IMR-90 (cell line): Measurements from ENCODE around the gene EIF2B5. TPM values are rescaled to one million over a fixed set of nuclear protein-coding genes. Genes with fewer than 3 reads are reported as not detected.

Experiments
- ATAC-seq: fragments of 200-7000 bp; cut with Tn5 transposase; 2 replicates; pipeline ENCODE4 v1.9.1; 2020; ENCODE audit warnings: low read depth, mild to moderate bottlenecking, moderate library complexity
- BruUV-seq: library from RNA; stranded (reverse); fragments of 400-500 nt; replicated peaks from 2 replicates; lab custom pipeline; 2021; lab: Mats Ljungman, UMichigan
- CTCF ChIA-PET: fragments of 300-600 bp; formaldehyde crosslinking; extraction: SDS; loops from one replicate; lab custom pipeline; 2021; ENCODE audit warnings: antibody characterized with exemption; lab: Yijun Ruan, JAX
- POLR2A ChIA-PET: fragments of 300-600 bp; sonication (Branson Sonifier 250); formaldehyde crosslinking; loops from one replicate; lab custom pipeline; 2022; ENCODE audit warnings: antibody characterized with exemption; ENCODE audit not compliant: unreplicated experiment; lab: Charles Lee
- DNase-seq: peaks from one replicate; pipeline ENCODE4 v3.0.0; 2013
- H2AFZ ChIP-seq: replicated peaks from 2 replicates; pipeline ENCODE3; 2013; ENCODE audit warnings: low read length, mild to moderate bottlenecking; ENCODE audit not compliant: poor library complexity
- H2AK5ac ChIP-seq: 2 replicates; pipeline ENCODE4 v1.6.1; 2013; ENCODE audit warnings: low read depth, low read length, inconsistent platforms
- H2AK9ac ChIP-seq: replicated peaks from 2 replicates; pipeline ENCODE3; 2013; ENCODE audit warnings: mild to moderate bottlenecking, low read depth, low read length, moderate library complexity; ENCODE audit not compliant: poor library complexity
- H2BK120ac ChIP-seq: 2 replicates; pipeline ENCODE4 v1.6.1; 2013; ENCODE audit warnings: low read depth, low read length, inconsistent platforms
- H2BK15ac ChIP-seq: 3 replicates; pipeline ENCODE4 v1.6.1; 2013; ENCODE audit warnings: low read depth, low read length, inconsistent platforms
- H2BK20ac ChIP-seq: 2 replicates; pipeline ENCODE4 v1.6.1; 2013; ENCODE audit warnings: low read depth, mild to moderate bottlenecking, inconsistent platforms, low read length, moderate library complexity
- H2BK5ac ChIP-seq: 2 replicates; pipeline ENCODE4 v1.6.1; 2013; ENCODE audit warnings: mild to moderate bottlenecking, low read depth, low read length, inconsistent platforms; ENCODE audit not compliant: poor library complexity, severe bottlenecking
- H3K14ac ChIP-seq: replicated peaks from 2 replicates; pipeline ENCODE4 v1.6.1; 2013; ENCODE audit warnings: low read depth, low read length, inconsistent platforms
- H3K18ac ChIP-seq: 2 replicates; pipeline ENCODE4 v1.6.1; 2013; ENCODE audit warnings: low read depth, low read length, control low read depth
- H3K23ac ChIP-seq: 2 replicates; pipeline ENCODE4 v1.6.1; 2013; ENCODE audit warnings: low read depth, low read length, inconsistent platforms
- H3K27ac ChIP-seq: 2 replicates; pipeline ENCODE4 v1.5.1; 2013; ENCODE audit warnings: mild to moderate bottlenecking, control low read depth, low read length; ENCODE audit not compliant: insufficient read depth
- H3K27me3 ChIP-seq: 2 replicates; pipeline ENCODE4 v1.6.1; 2013; ENCODE audit warnings: low read length; ENCODE audit not compliant: control insufficient read depth, insufficient read depth
- H3K36me3 ChIP-seq: 2 replicates; pipeline ENCODE4 v1.6.1; 2013; ENCODE audit warnings: low read length, mixed read lengths; ENCODE audit not compliant: control insufficient read depth, insufficient read depth
- H3K4ac ChIP-seq: 2 replicates; pipeline ENCODE4 v1.6.1; 2013; ENCODE audit warnings: low read depth, low read length, inconsistent platforms
- H3K4me1 ChIP-seq: 2 replicates; pipeline ENCODE4 v1.6.1; 2013; ENCODE audit warnings: low read length, mixed read lengths; ENCODE audit not compliant: control insufficient read depth, insufficient read depth
- H3K4me2 ChIP-seq: 2 replicates; pipeline ENCODE4 v1.6.1; 2013; ENCODE audit warnings: low read depth, mild to moderate bottlenecking, control low read depth, low read length, moderate library complexity
- H3K4me3 ChIP-seq: 2 replicates; pipeline ENCODE4 v1.5.1; 2013; ENCODE audit warnings: low read depth, mild to moderate bottlenecking, control low read depth, low read length, moderate library complexity; ENCODE audit not compliant: insufficient read depth
- H3K56ac ChIP-seq: 2 replicates; pipeline ENCODE4 v1.6.1; 2013; ENCODE audit warnings: low read length, inconsistent platforms; ENCODE audit not compliant: insufficient read depth; ENCODE audit errors: extremely low read depth
- H3K79me1 ChIP-seq, 2 experiments: 2 replicates each; pipeline ENCODE4 v1.6.1; 2013; ENCODE audit warnings: low read length in 2 of 2, inconsistent platforms in 1 of 2, low read depth in 1 of 2
- H3K9ac ChIP-seq: 2 replicates; pipeline ENCODE4 v1.6.1; 2013; ENCODE audit warnings: low read depth, low read length, control low read depth
- H3K9me1 ChIP-seq: 2 replicates; pipeline ENCODE4 v1.6.1; 2013; ENCODE audit warnings: low read length, inconsistent platforms; ENCODE audit not compliant: insufficient read depth
- H3K9me3 ChIP-seq: 2 replicates; pipeline ENCODE4 v1.6.1; 2013; ENCODE audit warnings: low read length; ENCODE audit not compliant: control insufficient read depth, insufficient read depth
- H4K20me1 ChIP-seq: 2 replicates; pipeline ENCODE4 v1.6.1; 2013; ENCODE audit warnings: low read length, inconsistent platforms; ENCODE audit not compliant: insufficient read depth
- H4K5ac ChIP-seq: 2 replicates; pipeline ENCODE4 v1.6.1; 2013; ENCODE audit warnings: mild to moderate bottlenecking, low read depth, low read length, control low read depth
- H4K8ac ChIP-seq, 2 experiments: 2 replicates each; pipeline ENCODE4 v1.6.1; 2013; ENCODE audit warnings: low read depth in 2 of 2, low read length in 2 of 2, control low read depth in 1 of 2, inconsistent platforms in 1 of 2
- H4K91ac ChIP-seq: 2 replicates; pipeline ENCODE4 v1.6.1; 2013; ENCODE audit warnings: low read depth, low read length, inconsistent platforms; ENCODE audit not compliant: insufficient read depth
- BHLHE40 ChIP-seq: fragments of 150-350 bp; IDR thresholded peaks from 2 replicates; pipeline ENCODE4 v1.6.1; 2016; ENCODE audit warnings: mild to moderate bottlenecking, low read depth, low read length
- CEBPB ChIP-seq: IDR thresholded peaks from 2 replicates; pipeline ENCODE4 v1.6.1; 2012; ENCODE audit warnings: low read depth, low read length, improper control_type of control experiment
- CTCF ChIP-seq: conservative IDR thresholded peaks from 2 replicates; pipeline ENCODE4 v1.5.1; 2012; ENCODE audit warnings: mild to moderate bottlenecking, low read depth, low read length, improper control_type of control experiment
- ELK1 ChIP-seq: fragments of 150-350 bp; IDR thresholded peaks from 2 replicates; pipeline ENCODE4 v1.6.1; 2016; ENCODE audit warnings: low read depth, mild to moderate bottlenecking, low read length, moderate library complexity, borderline replicate concordance
- FOS ChIP-seq: fragments of 150-350 bp; IDR thresholded peaks from 2 replicates; pipeline ENCODE4 v1.6.1; 2016; ENCODE audit warnings: low read depth, low read length
- MAFK ChIP-seq: IDR thresholded peaks from 2 replicates; pipeline ENCODE4 v1.6.1; 2012; ENCODE audit warnings: low read depth, low read length, improper control_type of control experiment
- MAZ ChIP-seq: IDR thresholded peaks from 2 replicates; pipeline ENCODE4 v1.6.1; 2012; ENCODE audit warnings: low read depth, mild to moderate bottlenecking, low read length, improper control_type of control experiment, moderate library complexity, borderline replicate concordance
- POLR2A ChIP-seq: IDR thresholded peaks from 2 replicates; pipeline ENCODE4 v1.6.1; 2012; ENCODE audit warnings: mild to moderate bottlenecking, low read depth, low read length
- RAD21 ChIP-seq: IDR thresholded peaks from 2 replicates; pipeline ENCODE4 v1.6.1; 2012; ENCODE audit warnings: low read length, improper control_type of control experiment
- RCOR1 ChIP-seq: IDR thresholded peaks from 2 replicates; pipeline ENCODE4 v1.6.1; 2012; ENCODE audit warnings: mild to moderate bottlenecking, low read length, improper control_type of control experiment; ENCODE audit not compliant: insufficient replicate concordance
- RFX5 ChIP-seq: IDR thresholded peaks from 2 replicates; pipeline ENCODE4 v1.8.0; 2012; ENCODE audit warnings: low read depth, mild to moderate bottlenecking, low read length, moderate library complexity
- SMC3 ChIP-seq: fragments of 150-350 bp; IDR thresholded peaks from 2 replicates; pipeline ENCODE4 v1.6.1; 2016; ENCODE audit warnings: low read depth, mild to moderate bottlenecking, antibody characterized with exemption, low read length, moderate library complexity
- USF2 ChIP-seq: fragments of 150-350 bp; IDR thresholded peaks from 2 replicates; pipeline ENCODE4 v1.6.1; 2017; ENCODE audit warnings: mild to moderate bottlenecking, antibody characterized with exemption, low read length, low read depth
- WGBS, 2 experiments: methylation state at CpG; one replicate each; pipeline versions ENCODE4 v1.1.5 to v1.1.7; 2013; ENCODE audit warnings: missing lambda C conversion rate in 2 of 2; ENCODE audit not compliant: insufficient read length in 1 of 2; ENCODE audit errors: extremely low coverage in 2 of 2; 5-methylcytosine and 5-hydroxymethylcytosine counted together
- dilution Hi-C: fragments of 300-500 bp; cut with HindIII; formaldehyde crosslinking; loops from one replicate; pipeline ENCODE4 v1.14.3; 2018; ENCODE audit warnings: low sequenced_read_pairs; ENCODE audit not compliant: unreplicated experiment
- in situ Hi-C: fragments of 300-500 bp; cut with MboI; formaldehyde crosslinking; loops from 3 replicates; pipeline ENCODE4 v1.14.3; 2019; ENCODE audit warnings: low sequenced_read_pairs, inconsistent platforms, mixed read lengths
- intact Hi-C: fragments of 100-400 bp; cut with micrococcal nuclease; formaldehyde crosslinking; loops from 2 replicates; pipeline ENCODE4 v1.10.0; 2022
- polyA plus RNA-seq, 3 experiments: library from polyadenylated mRNA; depleted of rRNA; stranded (reverse); fragments of >200 nt; gene quantifications; 2 replicates each; pipeline ENCODE4 v1.2.3, GENCODE V29; 2012; ENCODE audit warnings: low replicate concordance in 1 of 3
- total RNA-seq: library from RNA; depleted of rRNA; stranded (reverse); fragments of >200 nt; gene quantifications from 2 replicates; pipeline ENCODE4 v1.2.3, GENCODE V29; 2012

EIF2B5 gene
- total and polyA plus RNA-seq, 2 of the 4 experiments (the other 2 are of a cell fraction) = 31.7 to 37.6 TPM

GRCh38 chr3:184155644-184156521, 20.7 kb downstream of the EIF2B5 start:
- dilution Hi-C loops (no loop called here), in situ Hi-C loops (no loop called here), intact Hi-C loops (loop anchor here (1.0 kb wide), 1 partner anchor 20 kb away; no protein-coding TSS in a partner anchor)
- ChIA-PET CTCF (no interaction called here), POLR2A (no interaction called here)
- Histone ChIP-seq H3K9me3 (no peaks in the 10 kb centered on the region), H3K27me3 (no peaks in the 10 kb centered on the region), H2BK5ac (peak overlapping the region; percentile 91), H3K36me3 (peaks cover 4% of the 10 kb centered on the region; the same call in 1 of the 2 replicates), H3K4me1 (peaks cover 14% of the 10 kb centered on the region), H3K14ac (peak overlapping the region; percentile 97), H4K5ac (peak overlapping the region; percentile 84), H2BK120ac (peak overlapping the region; percentile 71), H3K56ac (peak overlapping the region; percentile 89), H4K8ac (peak overlapping the region; percentile 90 to 93), H4K91ac (peak overlapping the region; percentile 87), H3K9ac (peak overlapping the region; percentile 98), H3K4ac (peak overlapping the region; percentile 88), H3K4me3 (peak overlapping the region; percentile 99), H3K4me2 (peak overlapping the region; percentile 80), H2BK15ac (0 out of 3 replicates have a peak overlapping the region, but pooled peaks have one; percentile 20), H2BK20ac (no peak overlapping the region), H3K9me1 (peaks cover 13% of the 10 kb centered on the region; the same call in 1 of the 2 replicates), H2AK5ac (peak overlapping the region; percentile 97), H2AK9ac (peak overlapping the region; percentile 97), H3K18ac (peak overlapping the region; percentile 92), H3K79me1 (peaks cover 9 to 56% of the 10 kb centered on the region in 2 experiments; a peak in 3 of 4 replicates), H3K23ac (peak overlapping the region; percentile 97), H2AFZ (peak overlapping the region; percentile 96), H3K27ac (peak overlapping the region; percentile 96), H4K20me1 (peaks cover 47% of the 10 kb centered on the region)
- BruUV-seq = no TSS peak
- DNase-seq (peak; percentile 16), ATAC-seq (peak; percentile 15)
- 6% methylated on average over 9 of the region's 47 CpGs; no CpG with 5 or more reads in 1 of the 2 experiments for WGBS, 2 experiments
- TF ChIP-seq BHLHE40 = no peak
- TF ChIP-seq SMC3 = no peak
- no peak for TF ChIP-seq CEBPB
- no peak for TF ChIP-seq FOS
- TF ChIP-seq ELK1 = no peak
- TF ChIP-seq MAZ = no peak; the same call in 1 of the 2 replicates
- TF ChIP-seq USF2 = no peak
- no peak for TF ChIP-seq RAD21
- no peak for TF ChIP-seq MAFK
- TF ChIP-seq RFX5 = no peak
- TF ChIP-seq RCOR1 = no peak
- no peak for TF ChIP-seq POLR2A
- TF ChIP-seq CTCF = no peak
